Body of pancreas (tissue), 4 donors: ENCODE data around the gene NDUFS1. TPM values are rescaled to one million over a fixed set of nuclear protein-coding genes. Genes with fewer than 3 reads are reported as not detected.

Experiments used
- ATAC-seq: fragments of 150-250 bp; one replicate; pipeline ENCODE4 v1.9.1; 2016
- DNase-seq, 4 donors: peaks; one replicate each; pipeline ENCODE4 v3.0.0-alpha.2; 2019
- H3K27ac ChIP-seq, 4 donors: fragments of 200-600 bp; sonication (generic); 1 replicate in 3 of 4; 2 replicates in 1 of 4; pipeline versions ENCODE4 v1.5.1 to v1.6.1; 2016 to 2019; ENCODE audit warnings: mild to moderate bottlenecking in 1 of 4, mixed read lengths in 1 of 4, moderate library complexity in 1 of 4
- H3K27me3 ChIP-seq, 2 donors: fragments of 200-600 bp; sonication (generic); one replicate each; pipeline ENCODE4 v1.6.0; 2016; ENCODE audit warnings: mild to moderate bottlenecking in 1 of 2
- H3K36me3 ChIP-seq, 2 donors: fragments of 200-600 bp; sonication (generic); replicated peaks in 1 of 2; 2 replicates each; pipeline ENCODE4 v1.5.1; 2016; ENCODE audit warnings: low read depth in 2 of 2; ENCODE audit not compliant: insufficient read depth in 1 of 2
- H3K4me1 ChIP-seq: fragments of 200-600 bp; sonication (generic); one replicate; pipeline ENCODE4 v1.6.0; 2016
- H3K4me3 ChIP-seq, 2 donors: fragments of 200-600 bp; sonication (generic); 1 replicate in 1 of 2; 2 replicates in 1 of 2; pipeline ENCODE4 v1.5.1; 2016 to 2019
- H3K9me3 ChIP-seq, 3 donors: fragments of 200-600 bp; sonication (generic); 1 replicate in 2 of 3; 2 replicates in 1 of 3; pipeline ENCODE4 v1.5.1; 2016
- CTCF ChIP-seq, 7 experiments: fragments of 450-650 bp in 4 of 7; fragments of 200-600 bp in 3 of 7; sonication (generic) in 3 of 7; IDR thresholded peaks; one replicate each; pipeline ENCODE4 v1.5.1; 2016 to 2019; ENCODE audit warnings: antibody characterized with exemption in 7 of 7
- POLR2A ChIP-seq, 3 donors: fragments of 450-650 bp; IDR thresholded peaks; one replicate each; pipeline ENCODE4 v1.6.1; 2016; ENCODE audit warnings: antibody characterized with exemption in 3 of 3, mild to moderate bottlenecking in 2 of 3
- WGBS, 2 donors: methylation state at CpG; one replicate each; pipeline ENCODE4 v1.1.5; 2017; 5-methylcytosine and 5-hydroxymethylcytosine counted together
- intact Hi-C: fragments of 100-400 bp; cut with DNase I; formaldehyde crosslinking; loops from one replicate; pipeline ENCODE4 v1.15.1; 2023
- total RNA-seq, 2 donors: library from RNA; depleted of rRNA; stranded (reverse); fragments of >200 nt; gene quantifications; one replicate each; pipeline ENCODE4 v1.1.0, GENCODE V29; 2016

Gene NDUFS1
- total RNA-seq, 2 donors from 2014 or later: 18.7 to 24.1 TPM

GRCh38 chr2:206202446-206202845, 43.2 kb upstream of the NDUFS1 start:
- Histone ChIP-seq H3K27me3 (no peaks in the 10 kb centered on the region), H3K9me3 (no peaks in the 10 kb centered on the region), H3K4me3 (no peak overlapping the region), H3K36me3 (no peaks in the 10 kb centered on the region), H3K4me1 (no peaks in the 10 kb centered on the region), H3K27ac (no peak overlapping the region)
- intact Hi-C loops: no loop called here
- no peak for TF ChIP-seq POLR2A (IDR thresholded peaks at IDR 0.05)
- no peak for TF ChIP-seq CTCF (IDR thresholded peaks at IDR 0.05)
- DNase-seq (no peak), ATAC-seq (no peak)
- WGBS, 2 donors: 87% methylated on average over 16 of the region's 16 CpGs

- no peaks in the 10 kb centered on the region for H3K36me3 ChIP-seq
- no peak overlapping the region for H3K27ac ChIP-seq
- no peaks in the 10 kb centered on the region for H3K4me1 ChIP-seq
- no peaks in the 10 kb centered on the region for H3K9me3 ChIP-seq
- ATAC-seq (no peak), DNase-seq (no peak)
- no peak overlapping the region for H3K4me3 ChIP-seq
- H3K27me3 ChIP-seq: no peaks in the 10 kb centered on the region
- 70 to 73% methylated on average over 5 of the region's 5 CpGs for WGBS, 2 donors
- TF ChIP-seq CTCF (IDR thresholded peaks at IDR 0.05) (no peak), POLR2A (IDR thresholded peaks at IDR 0.05) (no peak)
- intact Hi-C loops: no loop called here
Observed at GRCh38 chr2:206201075-206201848, 42.0 kb upstream of the NDUFS1 start.

- no peak overlapping the region for H3K27ac ChIP-seq
- H3K9me3 ChIP-seq: no peaks in the 10 kb centered on the region
- no peaks in the 10 kb centered on the region for H3K27me3 ChIP-seq
- intact Hi-C loops: no loop called here
- no peaks in the 10 kb centered on the region for H3K4me1 ChIP-seq
- 36 to 46% methylated on average over 1 of the region's 1 CpG for WGBS, 2 donors
- TF ChIP-seq POLR2A (IDR thresholded peaks at IDR 0.05) (no peak), CTCF (IDR thresholded peaks at IDR 0.05) (no peak)
- no peak for DNase-seq
- no peak overlapping the region for H3K4me3 ChIP-seq
- H3K36me3 ChIP-seq: no peaks in the 10 kb centered on the region
- ATAC-seq: no peak
Observed at GRCh38 chr2:206198677-206199076, 39.4 kb upstream of the NDUFS1 start.

GRCh38 chr2:206193671-206194357, 34.6 kb upstream of the NDUFS1 start:
- Histone ChIP-seq H3K4me1 (no peaks in the 10 kb centered on the region), H3K4me3 (no peak overlapping the region), H3K9me3 (no peaks in the 10 kb centered on the region), H3K27ac (no peak overlapping the region), H3K36me3 (no peaks in the 10 kb centered on the region), H3K27me3 (no peaks in the 10 kb centered on the region)
- 39 to 67% methylated on average over 2 of the region's 2 CpGs for WGBS, 2 donors
- DNase-seq (no peak), ATAC-seq (no peak)
- intact Hi-C loops: no loop called here
- TF ChIP-seq POLR2A (IDR thresholded peaks at IDR 0.05) (no peak), CTCF (IDR thresholded peaks at IDR 0.05) (no peak)
